HG03432 (cell line): ENCODE data around the gene IFNL3.
"Not testable (repeated sequence)": the region's sequence is repeated elsewhere in the genome, so short reads cannot be mapped to it uniquely, and the experiment has no call there.

Experiments
- ATAC-seq: cut with Tn5 transposase; IDR thresholded peaks from one replicate; pipeline ENCODE4 v1.9.1; 2021; ENCODE audit warnings: mild to moderate bottlenecking, moderate library complexity; ENCODE audit not compliant: unreplicated experiment

IFNL3 gene

DNA sequence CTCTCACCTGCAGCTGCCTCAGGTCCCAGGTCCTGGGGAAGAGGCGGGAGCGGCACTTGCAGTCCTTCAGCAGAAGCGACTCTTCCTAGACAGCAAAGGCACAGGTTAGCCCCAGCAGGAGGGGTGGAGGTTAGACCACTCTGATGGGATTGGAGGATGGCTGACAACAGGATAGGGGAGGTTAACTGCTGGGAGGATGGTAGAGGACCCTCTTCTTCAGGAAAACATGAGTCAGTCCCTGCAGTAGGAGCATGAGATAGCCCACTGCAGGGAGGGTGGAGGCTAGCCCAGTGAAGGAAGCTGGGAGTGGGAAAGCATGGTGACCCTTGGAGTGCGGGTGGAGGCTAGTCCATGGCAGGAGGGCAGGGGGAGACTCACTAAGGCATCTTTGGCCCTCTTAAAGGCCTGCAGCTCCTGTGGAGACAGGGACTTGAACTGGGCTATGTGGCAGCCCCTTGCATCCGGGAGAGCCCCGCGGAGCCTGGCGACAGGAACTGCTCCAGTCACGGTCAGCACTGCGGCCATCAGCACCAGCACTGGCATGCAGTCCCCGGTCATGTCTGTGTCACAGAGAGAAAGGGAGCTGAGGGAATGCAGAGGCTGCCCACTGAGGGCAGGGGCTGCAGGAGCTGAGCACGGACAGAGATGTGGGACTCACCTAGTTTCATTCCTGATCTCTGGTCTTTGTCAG lies at the start of gene IFNL3:
IFNL3 (minus strand) TSS at position 597 of the 691 bp plus-strand sequence; CDS start at position 558, 39 bp downstream.
- ATAC-seq = not testable (repeated sequence)

- ATAC-seq = no peak
Measured at GRCh38 chr19:39293394-39293793, 48.6 kb upstream of the IFNL3 start.

DNA sequence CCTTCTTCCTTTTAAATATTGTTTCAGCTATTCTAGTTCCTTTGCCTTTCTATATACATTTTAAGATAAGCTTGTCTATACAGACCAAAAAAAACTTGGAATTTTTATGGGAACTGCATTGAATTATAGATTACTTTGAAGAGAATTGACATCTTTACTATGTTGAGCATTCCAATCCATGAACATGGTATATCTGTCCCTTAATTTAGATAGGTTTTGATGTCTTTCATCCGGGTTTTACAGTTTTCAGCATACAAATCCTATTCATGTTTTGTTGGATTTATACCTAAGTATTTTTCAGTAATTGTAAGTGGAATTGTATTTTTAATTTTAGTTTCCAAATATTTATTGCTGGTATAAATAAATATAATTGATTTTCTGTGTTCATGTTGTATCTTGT lies 39.2 kb upstream of the IFNL3 start:
- ATAC-seq = no peak

DNA sequence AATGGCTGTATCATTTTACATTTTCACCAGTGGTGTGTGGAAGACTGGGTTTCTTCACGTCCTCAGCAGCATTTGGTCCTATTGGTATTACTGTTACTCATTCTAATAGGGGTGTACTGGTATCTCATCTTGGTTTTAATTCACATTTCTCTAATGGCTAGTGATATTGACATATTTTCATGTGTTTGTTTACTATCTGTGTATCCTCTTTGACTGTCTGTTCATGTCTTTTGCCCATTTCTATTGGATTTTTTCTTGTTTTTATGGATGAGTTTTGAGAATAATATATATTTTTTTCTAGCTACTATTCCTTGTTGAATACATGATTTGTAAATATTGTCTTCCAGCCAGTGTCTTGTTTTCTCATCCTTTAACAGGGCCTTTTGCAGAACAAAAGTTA lies 37.2 kb upstream of the IFNL3 start:
- ATAC-seq = no peak

DNA sequence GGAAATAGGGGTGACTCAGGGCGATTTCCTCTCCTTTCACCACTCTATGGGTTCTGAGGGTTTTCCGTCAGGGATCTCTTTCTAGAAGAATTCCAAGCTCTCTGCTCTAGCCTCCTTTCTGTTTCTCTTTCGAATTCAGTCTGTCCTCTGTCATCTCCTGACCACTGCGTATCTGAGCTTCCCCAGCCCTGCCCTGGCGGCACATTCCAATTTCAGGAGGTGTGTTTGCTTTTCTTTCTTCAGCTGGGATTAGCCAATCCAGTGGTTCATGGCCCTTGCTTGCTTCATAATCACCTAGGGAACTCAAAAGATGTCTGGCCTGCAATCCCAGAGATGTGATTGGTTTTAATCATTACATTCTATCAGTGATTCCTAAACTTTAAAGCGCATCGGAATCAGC lies 32.8 kb upstream of the IFNL3 start:
- no peak for ATAC-seq

- ATAC-seq = no peak
Measured at GRCh38 chr19:39276740-39277139, 31.9 kb upstream of the IFNL3 start.

- no peak for ATAC-seq
Measured at GRCh38 chr19:39275578-39275977, 30.8 kb upstream of the IFNL3 start.

DNA sequence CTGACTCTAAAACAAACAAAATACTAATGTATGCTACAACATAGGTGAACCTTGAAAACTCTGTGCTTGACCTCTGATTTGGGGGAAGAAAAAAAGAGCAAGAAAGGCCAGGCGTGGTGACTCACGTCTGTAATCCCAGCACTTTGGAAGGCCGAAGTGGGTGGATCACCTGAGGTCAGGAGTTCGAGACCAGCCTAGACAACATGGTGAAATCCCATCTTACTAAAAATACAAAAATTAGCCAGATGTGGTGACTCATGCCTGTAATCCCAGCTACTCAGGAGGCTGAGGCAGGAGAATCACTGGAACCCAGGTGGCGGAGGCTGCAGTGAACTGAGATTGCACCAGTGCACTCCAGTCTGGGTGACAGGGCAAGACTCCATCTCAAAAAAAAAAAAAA lies 29.1 kb upstream of the IFNL3 start:
- ATAC-seq = not testable (repeated sequence)

GRCh38 chr19:39270036-39270871 lies 25.4 kb upstream of the IFNL3 start:
- no peak for ATAC-seq

- ATAC-seq = not testable (repeated sequence)
Measured at GRCh38 chr19:39269369-39269768, 24.6 kb upstream of the IFNL3 start.

GRCh38 chr19:39268531-39269223 lies 23.9 kb upstream of the IFNL3 start:
- ATAC-seq = not testable (repeated sequence)

GRCh38 chr19:39268085-39268484 lies 23.3 kb upstream of the IFNL3 start, which contains the start of gene IFNL2:
TSS of gene IFNL2 (plus strand) at chr19:39268396. CDS start at chr19:39268569, 173 bp downstream.
- ATAC-seq = not testable (repeated sequence)

GRCh38 chr19:39265321-39265916 lies 20.6 kb upstream of the IFNL3 start:
- no peak for ATAC-seq

- no peak for ATAC-seq
Measured at GRCh38 chr19:39264306-39265290, 19.8 kb upstream of the IFNL3 start.

GRCh38 chr19:39263912-39264305 lies 19.1 kb upstream of the IFNL3 start:
- no peak for ATAC-seq

DNA sequence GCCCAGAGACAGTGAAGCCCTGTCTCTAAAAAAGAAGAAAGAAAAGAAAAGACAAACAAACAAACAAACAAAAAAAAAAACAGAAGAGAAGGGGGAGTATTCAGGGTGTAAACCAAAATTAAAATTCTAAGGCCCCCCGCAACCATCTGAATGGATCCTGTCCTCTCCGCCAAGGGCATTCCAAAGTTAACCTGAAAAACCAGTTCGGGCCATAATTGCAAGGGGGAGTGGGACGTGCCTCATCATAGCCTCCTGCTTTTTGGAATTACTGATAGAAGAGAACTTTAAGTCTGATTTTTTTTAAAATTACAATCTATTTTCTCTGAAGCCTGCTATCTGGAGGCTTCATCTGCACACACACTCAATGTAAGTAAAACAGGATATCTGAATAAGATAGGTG lies 17.7 kb upstream of the IFNL3 start:
- ATAC-seq = no peak

DNA sequence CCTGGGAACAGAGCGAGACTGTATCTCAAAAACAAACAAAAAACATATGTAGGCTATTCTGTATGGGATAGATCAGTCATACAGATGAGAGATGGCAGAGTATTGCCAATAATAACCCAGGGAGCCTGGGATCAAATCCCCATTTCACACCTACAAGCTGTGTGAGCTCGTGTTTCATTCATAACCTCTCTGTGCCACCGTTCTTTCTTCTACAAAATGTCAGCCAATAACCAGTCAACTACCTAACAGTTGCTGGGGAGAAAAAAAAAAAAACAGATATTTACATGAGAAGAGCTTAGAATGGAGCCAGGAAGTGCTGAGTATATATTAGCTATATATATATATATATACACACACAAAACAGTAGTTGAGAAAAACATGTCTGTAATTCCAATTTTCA lies 16.9 kb upstream of the IFNL3 start:
- ATAC-seq = no peak

DNA sequence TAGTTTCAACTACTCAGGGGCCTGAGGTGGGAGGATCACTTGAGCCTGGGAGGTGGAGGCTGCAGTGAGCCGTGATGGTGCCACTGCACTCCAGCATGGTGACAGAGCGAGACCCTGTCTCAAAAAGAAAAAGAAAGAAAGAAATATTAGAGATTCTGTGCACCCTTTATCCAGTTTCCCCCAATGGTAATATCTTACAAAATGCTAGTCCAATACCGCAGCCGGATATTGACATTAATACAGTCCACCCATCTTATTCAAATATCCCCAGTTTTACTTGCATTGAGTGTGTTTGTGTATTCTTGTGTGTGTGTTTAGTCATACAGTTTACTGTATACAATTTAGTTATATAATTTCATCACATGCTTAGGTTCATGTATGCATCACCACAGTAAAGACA lies 12.4 kb upstream of the IFNL3 start:
- no peak for ATAC-seq

GRCh38 chr19:39254531-39255345 lies 9.9 kb upstream of the IFNL3 start:
- no peak for ATAC-seq
